ENCODE data around the gene FAM180B. TPM values are rescaled to one million over a fixed set of nuclear protein-coding genes. Genes with fewer than 3 reads are reported as not detected.

FAM180B gene
- total RNA-seq, 1 experiment from 2014 or later, result not detected

DNA sequence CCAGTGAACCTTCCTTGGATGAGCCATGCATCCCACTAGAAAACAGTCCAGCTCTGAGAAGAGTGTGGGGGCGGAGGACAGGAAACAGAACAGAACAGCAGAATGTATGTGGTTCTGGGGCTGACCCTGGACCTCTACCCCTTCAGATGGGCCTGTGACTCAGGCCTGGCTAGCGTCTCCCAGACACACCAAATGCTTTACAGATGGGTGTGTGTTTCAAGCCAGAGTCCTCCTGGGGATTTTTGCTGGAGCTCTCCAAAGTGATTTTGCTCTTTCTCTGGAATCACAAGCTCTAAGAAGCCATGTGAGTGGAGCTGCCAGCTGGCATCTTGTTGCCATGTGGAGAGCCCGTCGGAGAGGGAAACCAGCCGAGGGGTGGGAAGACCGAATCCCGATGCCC is 20.9 kb downstream of the FAM180B start:
- H4K20me1 ChIP-seq (ENCODE audit: insufficient read depth), result no peaks in the 10 kb centered on the region
- intact Hi-C loops (cut with micrococcal nuclease), result no loop called here
- DNase-seq (ENCODE audit: low read depth, low spot score) (no peak), ATAC-seq (no peak)
- POLR2A ChIA-PET, result no interaction called here
- no peaks in the 10 kb centered on the region for H3K79me2 ChIP-seq (ENCODE audit: insufficient read depth, low read length)
- RAD21 ChIA-PET (ENCODE audit: low non-redundant PET in 1 of 2, low total read pairs in 2 of 2, uncharacterized antibody in 2 of 2, unreplicated experiment in 2 of 2), result no interaction called here
- H2AFZ ChIP-seq (ENCODE audit: low read depth, low read length, poor library complexity, severe bottlenecking), result no peak overlapping the region
- no peaks in the 10 kb centered on the region for H3K36me3 ChIP-seq (ENCODE audit: control insufficient read depth in 1 of 2, insufficient read depth in 2 of 2, low read length in 2 of 2)
- no peak for TF ChIP-seq EGR1 (IDR thresholded peaks at IDR 0.05; ENCODE audit: low read depth)
- TF ChIP-seq, protein P1, sequence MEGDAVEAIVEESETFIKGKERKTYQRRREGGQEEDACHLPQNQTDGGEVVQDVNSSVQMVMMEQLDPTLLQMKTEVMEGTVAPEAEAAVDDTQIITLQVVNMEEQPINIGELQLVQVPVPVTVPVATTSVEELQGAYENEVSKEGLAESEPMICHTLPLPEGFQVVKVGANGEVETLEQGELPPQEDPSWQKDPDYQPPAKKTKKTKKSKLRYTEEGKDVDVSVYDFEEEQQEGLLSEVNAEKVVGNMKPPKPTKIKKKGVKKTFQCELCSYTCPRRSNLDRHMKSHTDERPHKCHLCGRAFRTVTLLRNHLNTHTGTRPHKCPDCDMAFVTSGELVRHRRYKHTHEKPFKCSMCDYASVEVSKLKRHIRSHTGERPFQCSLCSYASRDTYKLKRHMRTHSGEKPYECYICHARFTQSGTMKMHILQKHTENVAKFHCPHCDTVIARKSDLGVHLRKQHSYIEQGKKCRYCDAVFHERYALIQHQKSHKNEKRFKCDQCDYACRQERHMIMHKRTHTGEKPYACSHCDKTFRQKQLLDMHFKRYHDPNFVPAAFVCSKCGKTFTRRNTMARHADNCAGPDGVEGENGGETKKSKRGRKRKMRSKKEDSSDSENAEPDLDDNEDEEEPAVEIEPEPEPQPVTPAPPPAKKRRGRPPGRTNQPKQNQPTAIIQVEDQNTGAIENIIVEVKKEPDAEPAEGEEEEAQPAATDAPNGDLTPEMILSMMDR (IDR thresholded peaks at IDR 0.05 in 2 of 3, conservative IDR thresholded peaks at IDR 0.05 in 1 of 3; ENCODE audit: borderline replicate concordance in 1 of 3, insufficient read depth in 1 of 3, low read depth in 2 of 3, low read length in 2 of 3), result no peak
- TF ChIP-seq ELF1 (IDR thresholded peaks at IDR 0.05; ENCODE audit: borderline replicate concordance, low read depth), result no peak
- no peak for TF ChIP-seq POLR2AphosphoS5 (IDR thresholded peaks at IDR 0.05; ENCODE audit: low read depth, low read length)
- no peak for TF ChIP-seq TCF7L2 (IDR thresholded peaks at IDR 0.05; ENCODE audit: borderline replicate concordance, extremely low read depth, insufficient read depth, insufficient read length)
- no peak for TF ChIP-seq EZH2 (IDR thresholded peaks at IDR 0.05)
- TF ChIP-seq SP1 (IDR thresholded peaks at IDR 0.05; ENCODE audit: low read depth), result no peak
- no peak for TF ChIP-seq RAD21 (IDR thresholded peaks at IDR 0.05; ENCODE audit: low read depth)
- no peak for TF ChIP-seq POLR2A (IDR thresholded peaks at IDR 0.05; ENCODE audit: borderline replicate concordance, extremely low read depth, insufficient read depth, insufficient read length)
- TF ChIP-seq ZFX (IDR thresholded peaks at IDR 0.05), result no peak
- TF ChIP-seq, protein P2, sequence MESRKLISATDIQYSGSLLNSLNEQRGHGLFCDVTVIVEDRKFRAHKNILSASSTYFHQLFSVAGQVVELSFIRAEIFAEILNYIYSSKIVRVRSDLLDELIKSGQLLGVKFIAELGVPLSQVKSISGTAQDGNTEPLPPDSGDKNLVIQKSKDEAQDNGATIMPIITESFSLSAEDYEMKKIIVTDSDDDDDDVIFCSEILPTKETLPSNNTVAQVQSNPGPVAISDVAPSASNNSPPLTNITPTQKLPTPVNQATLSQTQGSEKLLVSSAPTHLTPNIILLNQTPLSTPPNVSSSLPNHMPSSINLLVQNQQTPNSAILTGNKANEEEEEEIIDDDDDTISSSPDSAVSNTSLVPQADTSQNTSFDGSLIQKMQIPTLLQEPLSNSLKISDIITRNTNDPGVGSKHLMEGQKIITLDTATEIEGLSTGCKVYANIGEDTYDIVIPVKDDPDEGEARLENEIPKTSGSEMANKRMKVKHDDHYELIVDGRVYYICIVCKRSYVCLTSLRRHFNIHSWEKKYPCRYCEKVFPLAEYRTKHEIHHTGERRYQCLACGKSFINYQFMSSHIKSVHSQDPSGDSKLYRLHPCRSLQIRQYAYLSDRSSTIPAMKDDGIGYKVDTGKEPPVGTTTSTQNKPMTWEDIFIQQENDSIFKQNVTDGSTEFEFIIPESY (IDR thresholded peaks at IDR 0.05; ENCODE audit: extremely low read depth, insufficient replicate concordance, low read length), result no peak
- no peak for TF ChIP-seq ZNF274 (IDR thresholded peaks at IDR 0.05; ENCODE audit: low read depth, low read length)
- TF ChIP-seq CEBPB (IDR thresholded peaks at IDR 0.05; ENCODE audit: low read depth), result no peak
- CTCF ChIA-PET, result no interaction called here
- no peaks in the 10 kb centered on the region for H3K4me1 ChIP-seq (ENCODE audit: control insufficient read depth in 1 of 2, insufficient read depth in 2 of 2, low read length in 2 of 2)
- H3K9me3 ChIP-seq (ENCODE audit: control insufficient read depth in 1 of 2, insufficient read depth in 1 of 2, low read depth in 1 of 2, low read length in 2 of 2), result no peaks in the 10 kb centered on the region
- H3K4me2 ChIP-seq (ENCODE audit: low read length), result no peak overlapping the region
- H3K27me3 ChIP-seq (ENCODE audit: insufficient read depth, low read length), result no peaks in the 10 kb centered on the region; the same call in 1 of the 2 replicates
- H3K9ac ChIP-seq (ENCODE audit: low read length), result no peak overlapping the region
- BruUV-seq (replicated peaks), result no TSS peak
- no peak overlapping the region for H3K27ac ChIP-seq (ENCODE audit: low read depth, low read length)
- H3K9me2 ChIP-seq (ENCODE audit: insufficient read depth), result no peaks in the 10 kb centered on the region
- H3K4me3 ChIP-seq (replicated peaks in 1 of 2; ENCODE audit: low read depth in 1 of 2, low read length in 2 of 2), result no peak overlapping the region
